H54 (cell line): ENCODE results near the gene OR56A3.

Source experiments
- DNase-seq: peaks from one replicate; pipeline ENCODE4 v3.0.0; 2011; ENCODE audit warnings: low spot score, mixed read lengths; ENCODE audit not compliant: insufficient read length
- FAIRE-seq: peaks from 3 replicates; lab custom pipeline; 2011; peaks lifted over from hg19 to GRCh38; lab: Jason Lieb, UNC
- POLR2A ChIP-seq: IDR thresholded peaks from 2 replicates; pipeline ENCODE4 v1.6.1; 2011; ENCODE audit warnings: low read depth, mild to moderate bottlenecking, low read length

OR56A3 gene

GRCh38 chr11:5994791-5995190 is 52.7 kb downstream of the OR56A3 start:
- FAIRE-seq (no peak), DNase-seq (no peak)
- no peak for TF ChIP-seq POLR2A
